GM15510 (cell line): ENCODE data around the gene CTRB1.

ENCODE experiments used
- POLR2A ChIP-seq: IDR thresholded peaks from 3 replicates; pipeline ENCODE4 v1.6.1; 2011; ENCODE audit warnings: borderline replicate concordance; ENCODE audit not compliant: insufficient read length; ENCODE audit errors: extremely low read depth

CTRB1 gene

GRCh38 chr16:75198135-75198600, 20.6 kb upstream of the CTRB1 start:
- no peak for TF ChIP-seq POLR2A

DNA sequence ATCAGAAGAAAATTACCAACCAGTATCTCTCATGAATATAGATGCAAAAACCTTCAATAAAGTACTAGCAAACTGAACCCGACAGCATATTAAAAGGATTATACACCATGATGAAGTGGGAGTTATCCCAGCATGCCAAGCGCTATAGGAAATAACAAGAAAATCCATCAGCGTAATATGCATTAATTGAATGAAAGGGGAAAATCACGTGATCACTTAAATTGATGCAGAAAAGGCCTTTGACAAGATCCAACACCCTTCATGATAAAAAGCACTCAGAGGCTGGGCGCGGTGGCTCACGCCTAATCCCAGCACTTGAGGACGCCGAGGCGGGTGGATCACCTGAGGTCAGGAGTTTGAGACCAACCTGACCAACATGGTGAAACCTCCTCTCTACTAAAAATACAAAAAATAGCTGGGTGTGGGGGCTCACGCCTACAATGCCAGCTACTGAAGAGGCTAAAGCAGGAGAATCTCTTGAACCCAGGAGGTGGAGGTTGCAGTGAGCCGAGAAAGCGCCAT, 16.7 kb upstream of the CTRB1 start:
- TF ChIP-seq POLR2A: no peak

DNA sequence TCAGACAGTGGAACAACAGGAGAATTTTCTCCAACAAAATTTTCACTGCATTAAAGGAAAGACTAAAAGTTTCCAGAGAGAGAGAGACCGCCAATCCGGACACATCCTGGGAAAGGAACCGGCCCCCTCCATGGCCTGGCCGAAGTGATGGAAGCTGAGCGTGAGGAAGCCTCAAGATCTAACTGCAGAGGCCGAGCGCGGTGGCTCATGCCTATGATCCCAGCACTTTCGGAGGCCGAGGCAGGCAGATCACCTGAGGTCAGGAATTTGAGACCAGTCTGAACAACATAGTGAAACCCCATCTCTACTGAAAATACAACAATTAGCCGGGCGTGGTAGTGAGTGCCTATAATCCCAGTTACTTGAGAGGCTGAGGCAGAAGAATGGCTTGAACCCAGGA, 15.7 kb upstream of the CTRB1 start:
- TF ChIP-seq POLR2A: no peak

DNA sequence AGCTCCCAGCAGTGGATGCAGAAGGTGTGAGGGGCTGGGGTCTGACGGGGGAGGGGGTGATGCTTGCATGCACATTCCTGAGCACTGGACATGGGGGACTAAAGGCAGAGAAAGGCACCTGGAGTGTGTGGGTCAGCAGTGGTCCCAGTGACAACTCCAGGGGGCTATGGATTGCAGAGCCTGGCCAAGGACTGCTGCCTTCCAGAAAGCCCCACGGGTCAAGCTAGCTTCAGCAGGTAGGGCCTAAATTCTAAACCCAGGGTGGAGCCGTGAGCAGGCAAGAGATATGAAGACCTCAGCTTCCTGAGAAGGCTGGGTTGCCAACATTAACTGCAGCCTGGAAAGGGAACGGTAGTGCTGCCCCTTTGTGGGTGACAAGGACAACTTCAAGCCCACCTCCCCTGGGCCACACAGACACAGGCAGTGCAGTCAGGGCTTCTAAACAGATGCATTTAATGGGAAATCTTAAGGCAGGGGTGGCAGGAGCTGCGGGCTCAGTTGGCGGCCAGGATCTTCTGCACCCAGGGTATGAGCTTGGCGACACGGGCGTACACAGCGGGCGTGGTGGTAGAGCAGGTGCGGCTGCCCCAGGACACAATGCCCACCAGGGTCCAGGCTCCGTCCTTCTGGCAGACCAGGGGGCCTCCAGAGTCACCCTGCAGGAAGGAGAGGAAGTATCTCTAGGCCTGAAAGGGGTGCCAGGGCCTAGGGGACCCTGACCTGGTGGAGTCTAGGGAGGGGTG, 14.9 kb upstream of the CTRB1 start:
- TF ChIP-seq POLR2A: no peak

DNA sequence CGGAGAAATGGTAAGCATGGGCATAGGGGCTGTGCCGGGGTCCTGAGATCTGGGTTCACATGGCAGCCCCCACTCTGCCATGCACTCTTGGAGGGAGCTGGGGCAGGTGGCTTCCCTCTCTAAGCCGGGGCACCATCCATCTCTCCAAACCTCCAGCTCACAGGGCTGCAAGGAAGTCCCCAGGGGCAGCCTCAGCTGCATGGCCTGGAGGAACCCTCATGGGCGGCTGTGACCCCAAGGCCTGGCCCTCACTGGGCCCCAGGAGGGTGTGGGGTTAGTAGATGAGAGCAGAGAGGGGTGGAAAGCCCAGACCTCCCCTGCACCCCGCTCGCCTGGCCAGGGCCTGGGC, 14.4 kb upstream of the CTRB1 start:
- TF ChIP-seq POLR2A: no peak

GRCh38 chr16:75206749-75207451, 11.9 kb upstream of the CTRB1 start, which contains the start of gene CTRB2:
CTRB2 (minus strand) TSS chr16:75207161; CDS start chr16:75207141, 20 bp downstream.
- no peak for TF ChIP-seq POLR2A

GRCh38 chr16:75207831-75208230, 11.0 kb upstream of the CTRB1 start:
- TF ChIP-seq POLR2A: no peak

DNA sequence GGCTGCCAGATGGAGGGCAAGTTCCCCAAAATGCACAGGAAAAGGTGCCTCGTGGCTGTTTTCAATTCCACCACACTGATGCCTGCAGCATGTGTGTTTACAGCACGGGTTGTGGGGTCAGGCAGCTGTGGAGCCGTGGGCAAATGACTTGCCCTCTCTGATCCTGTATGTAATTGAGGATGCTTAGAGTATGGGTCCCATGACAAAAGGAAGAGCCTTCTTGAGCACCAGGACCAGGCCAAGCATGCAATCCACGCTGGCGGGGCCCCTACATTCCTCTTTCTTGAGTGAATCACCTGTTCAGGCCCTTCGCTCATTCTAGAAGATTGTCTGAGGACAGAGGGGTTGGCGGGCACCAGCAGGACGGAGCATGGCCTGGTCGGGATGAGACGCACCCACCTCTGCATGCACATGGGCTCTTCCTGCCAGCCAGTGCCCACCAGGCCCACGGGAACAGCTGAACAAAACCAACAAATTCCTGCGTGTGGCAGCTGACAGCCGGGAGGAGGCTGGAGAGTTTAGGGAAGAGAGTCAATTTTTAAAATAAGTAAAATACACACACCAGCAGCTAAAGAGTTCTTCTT, 10.5 kb upstream of the CTRB1 start:
- TF ChIP-seq POLR2A: no peak

GRCh38 chr16:75208861-75209505, 9.8 kb upstream of the CTRB1 start:
- no peak for TF ChIP-seq POLR2A

DNA sequence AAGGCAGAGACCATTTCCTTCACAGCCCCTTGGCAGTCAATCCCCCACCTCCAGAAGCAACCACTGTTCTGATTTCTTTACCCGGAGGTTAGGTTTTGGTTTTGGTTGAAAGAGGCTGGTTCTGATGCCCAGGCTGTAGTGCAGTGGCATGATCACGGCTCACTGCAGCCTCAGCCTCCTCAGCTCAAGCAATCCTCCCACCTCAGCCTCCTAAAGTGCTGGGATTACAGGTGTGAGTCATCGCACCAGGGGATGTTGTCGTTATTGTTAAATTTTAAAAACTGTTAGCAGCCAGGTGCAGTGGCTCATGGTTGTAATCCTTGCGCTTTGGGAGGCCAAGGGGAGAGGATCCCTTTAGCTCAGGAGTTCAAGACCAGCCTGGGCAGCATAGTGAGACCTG, 8.8 kb upstream of the CTRB1 start:
- TF ChIP-seq POLR2A: no peak

DNA sequence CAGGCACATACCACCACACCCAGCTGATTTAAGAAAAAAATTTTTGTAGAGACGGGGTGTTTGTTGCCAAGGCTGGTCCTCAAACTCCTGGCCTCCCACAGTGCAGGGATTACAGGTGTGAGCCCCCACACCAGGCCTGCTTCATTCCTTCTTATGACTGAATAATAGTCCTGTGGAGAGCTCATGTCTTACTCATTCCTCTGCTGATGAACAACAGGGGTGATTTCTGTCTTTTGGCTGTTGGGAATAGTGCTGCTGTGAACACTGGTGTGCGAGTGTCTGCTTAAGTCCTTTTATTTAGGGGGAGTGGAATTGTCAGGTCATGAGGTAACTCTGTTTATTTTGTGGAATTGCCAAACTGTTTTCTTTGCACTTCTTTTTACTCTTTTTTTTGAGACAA, 2.7 kb upstream of the CTRB1 start:
- TF ChIP-seq POLR2A: no peak

- no peak for TF ChIP-seq POLR2A
Measured at GRCh38 chr16:75216576-75216975, 2.2 kb upstream of the CTRB1 start.

GRCh38 chr16:75217389-75217851, 1.4 kb upstream of the CTRB1 start:
- no peak for TF ChIP-seq POLR2A

DNA sequence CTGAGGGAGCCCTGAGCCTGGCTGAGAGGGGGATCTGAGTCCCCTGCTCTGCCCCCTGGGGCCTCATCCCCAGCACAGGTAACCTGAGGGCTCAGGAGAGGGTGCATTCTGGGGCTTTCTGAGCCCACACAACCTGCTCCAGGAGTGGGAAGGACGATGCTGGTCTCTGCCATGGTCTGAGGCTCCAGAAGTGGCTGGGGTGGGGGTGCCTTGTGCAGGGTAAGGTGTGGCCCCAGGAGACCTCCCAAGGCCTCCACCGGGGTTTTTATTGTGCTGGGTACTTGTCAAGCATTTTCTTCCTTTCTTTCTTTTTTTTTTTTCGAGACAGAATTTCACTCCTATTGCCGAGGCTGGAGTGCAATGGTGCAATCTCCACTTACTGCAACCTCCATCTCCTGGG, 300 bp downstream of the CTRB1 start:
- TF ChIP-seq POLR2A: no peak

GRCh38 chr16:75219838-75220237, 1.1 kb downstream of the CTRB1 start:
- no peak for TF ChIP-seq POLR2A
